Parathyroid adenoma (tissue), 2 donors: Measurements from ENCODE around the gene PACS2.

Experiments used
- H2AFZ ChIP-seq: fragments of 300-600 bp; sonication (generic); one replicate; pipeline ENCODE4 v1.7.0; 2017; ENCODE audit warnings: antibody characterized with exemption, mild to moderate bottlenecking
- H3K27ac ChIP-seq: fragments of 300-600 bp; sonication (generic); one replicate; pipeline ENCODE4 v1.7.0; 2017
- H3K27me3 ChIP-seq: fragments of 300-600 bp; sonication (generic); one replicate; pipeline ENCODE4 v1.7.0; 2017; ENCODE audit warnings: low read length; ENCODE audit not compliant: control insufficient read depth, insufficient read depth
- H3K36me3 ChIP-seq: fragments of 300-600 bp; sonication (generic); one replicate; pipeline ENCODE4 v1.7.0; 2017; ENCODE audit warnings: low read length; ENCODE audit not compliant: control insufficient read depth, insufficient read depth
- H3K4me1 ChIP-seq: fragments of 300-600 bp; sonication (generic); one replicate; pipeline ENCODE4 v1.7.0; 2017; ENCODE audit warnings: control low read depth
- H3K4me2 ChIP-seq: fragments of 300-600 bp; sonication (generic); one replicate; pipeline ENCODE4 v1.7.0; 2017; ENCODE audit warnings: low read length
- H3K4me3 ChIP-seq: fragments of 300-600 bp; sonication (generic); one replicate; pipeline ENCODE4 v1.7.0; 2017; ENCODE audit warnings: low read depth, low read length
- H3K79me2 ChIP-seq: fragments of 300-600 bp; sonication (generic); one replicate; pipeline ENCODE4 v1.7.0; 2017; ENCODE audit warnings: control low read depth
- H3K9ac ChIP-seq: fragments of 300-600 bp; sonication (generic); one replicate; pipeline ENCODE4 v1.7.0; 2017; ENCODE audit warnings: mild to moderate bottlenecking
- H3K9me3 ChIP-seq: fragments of 300-600 bp; sonication (generic); one replicate; pipeline ENCODE4 v1.7.0; 2017; ENCODE audit warnings: low read length; ENCODE audit not compliant: control insufficient read depth
- TF ChIP-seq, protein P1 (sequence below): fragments of 300-600 bp; sonication (generic); IDR thresholded peaks from one replicate; pipeline ENCODE4 v1.7.0; 2017; ENCODE audit warnings: antibody characterized with exemption, mild to moderate bottlenecking
- donor health status: primary hyperparathyroidism.

Gene PACS2

DNA sequence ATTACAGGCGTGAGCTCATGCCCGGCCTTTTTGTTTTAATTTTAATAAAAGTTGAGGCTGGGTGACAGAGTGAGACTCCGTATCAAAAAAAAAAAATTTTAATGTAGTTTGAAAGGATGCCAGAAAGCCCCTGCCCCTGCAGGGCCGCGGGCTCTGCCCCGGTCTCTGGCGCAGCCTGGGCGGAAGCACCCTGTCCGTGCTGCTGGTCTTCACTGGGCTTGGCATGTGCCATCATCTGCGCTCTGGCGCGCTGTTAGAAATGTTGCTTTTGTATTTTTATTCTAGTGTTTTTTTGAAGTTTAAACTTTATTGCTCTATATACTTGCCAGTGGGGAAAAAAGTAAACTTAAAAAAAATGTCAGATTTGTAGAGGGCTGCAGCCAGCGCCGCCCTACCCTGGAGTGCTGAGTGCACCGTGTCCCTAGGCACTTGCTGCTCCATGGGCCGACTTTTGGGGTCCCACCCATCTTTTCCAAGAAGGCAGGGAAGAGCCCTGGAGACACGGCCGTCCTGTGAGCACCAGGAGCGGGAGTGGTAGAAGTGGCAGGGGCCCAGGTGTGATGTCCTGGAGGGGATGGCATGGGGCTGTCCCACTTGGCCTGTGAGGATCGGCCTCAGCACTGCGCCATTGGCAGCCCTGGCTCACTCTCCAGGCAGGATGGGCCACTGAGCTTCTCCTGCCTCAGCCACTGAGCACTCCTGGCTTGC lies 109.1 kb downstream of the PACS2 start:
- H3K4me2 ChIP-seq, result no peak overlapping the region
- H3K9ac ChIP-seq, result no peak overlapping the region
- H3K27ac ChIP-seq, result no peak overlapping the region
- H3K36me3 ChIP-seq, result no peaks in the 10 kb centered on the region
- peaks cover 14% of the 10 kb centered on the region for H3K4me1 ChIP-seq
- TF ChIP-seq, protein P1, sequence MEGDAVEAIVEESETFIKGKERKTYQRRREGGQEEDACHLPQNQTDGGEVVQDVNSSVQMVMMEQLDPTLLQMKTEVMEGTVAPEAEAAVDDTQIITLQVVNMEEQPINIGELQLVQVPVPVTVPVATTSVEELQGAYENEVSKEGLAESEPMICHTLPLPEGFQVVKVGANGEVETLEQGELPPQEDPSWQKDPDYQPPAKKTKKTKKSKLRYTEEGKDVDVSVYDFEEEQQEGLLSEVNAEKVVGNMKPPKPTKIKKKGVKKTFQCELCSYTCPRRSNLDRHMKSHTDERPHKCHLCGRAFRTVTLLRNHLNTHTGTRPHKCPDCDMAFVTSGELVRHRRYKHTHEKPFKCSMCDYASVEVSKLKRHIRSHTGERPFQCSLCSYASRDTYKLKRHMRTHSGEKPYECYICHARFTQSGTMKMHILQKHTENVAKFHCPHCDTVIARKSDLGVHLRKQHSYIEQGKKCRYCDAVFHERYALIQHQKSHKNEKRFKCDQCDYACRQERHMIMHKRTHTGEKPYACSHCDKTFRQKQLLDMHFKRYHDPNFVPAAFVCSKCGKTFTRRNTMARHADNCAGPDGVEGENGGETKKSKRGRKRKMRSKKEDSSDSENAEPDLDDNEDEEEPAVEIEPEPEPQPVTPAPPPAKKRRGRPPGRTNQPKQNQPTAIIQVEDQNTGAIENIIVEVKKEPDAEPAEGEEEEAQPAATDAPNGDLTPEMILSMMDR, result no peak
- H3K27me3 ChIP-seq, result no peaks in the 10 kb centered on the region
- H2AFZ ChIP-seq, result no peak overlapping the region
- H3K9me3 ChIP-seq, result no peaks in the 10 kb centered on the region
- H3K4me3 ChIP-seq, result no peak overlapping the region
- peaks cover 12% of the 10 kb centered on the region for H3K79me2 ChIP-seq

GRCh38 chr14:105424861-105425260 lies 110.3 kb downstream of the PACS2 start:
- H3K9me3 ChIP-seq, result no peaks in the 10 kb centered on the region
- no peak overlapping the region for H2AFZ ChIP-seq
- H3K27me3 ChIP-seq, result no peaks in the 10 kb centered on the region
- H3K9ac ChIP-seq, result no peak overlapping the region
- peaks cover 9% of the 10 kb centered on the region for H3K4me1 ChIP-seq
- H3K4me3 ChIP-seq, result no peak overlapping the region
- no peak overlapping the region for H3K4me2 ChIP-seq
- H3K79me2 ChIP-seq, result peaks cover 12% of the 10 kb centered on the region
- no peaks in the 10 kb centered on the region for H3K36me3 ChIP-seq
- TF ChIP-seq, protein P1, result no peak
- no peak overlapping the region for H3K27ac ChIP-seq

GRCh38 chr14:105425823-105426247 lies 111.3 kb downstream of the PACS2 start:
- Histone ChIP-seq H3K4me3 (no peak overlapping the region), H3K27me3 (no peaks in the 10 kb centered on the region), H3K4me2 (no peak overlapping the region), H3K4me1 (peaks cover 9% of the 10 kb centered on the region), H3K36me3 (no peaks in the 10 kb centered on the region), H3K9me3 (no peaks in the 10 kb centered on the region), H2AFZ (no peak overlapping the region), H3K9ac (no peak overlapping the region), H3K79me2 (peaks cover 8% of the 10 kb centered on the region), H3K27ac (no peak overlapping the region)
- TF ChIP-seq, protein P1, result no peak

DNA sequence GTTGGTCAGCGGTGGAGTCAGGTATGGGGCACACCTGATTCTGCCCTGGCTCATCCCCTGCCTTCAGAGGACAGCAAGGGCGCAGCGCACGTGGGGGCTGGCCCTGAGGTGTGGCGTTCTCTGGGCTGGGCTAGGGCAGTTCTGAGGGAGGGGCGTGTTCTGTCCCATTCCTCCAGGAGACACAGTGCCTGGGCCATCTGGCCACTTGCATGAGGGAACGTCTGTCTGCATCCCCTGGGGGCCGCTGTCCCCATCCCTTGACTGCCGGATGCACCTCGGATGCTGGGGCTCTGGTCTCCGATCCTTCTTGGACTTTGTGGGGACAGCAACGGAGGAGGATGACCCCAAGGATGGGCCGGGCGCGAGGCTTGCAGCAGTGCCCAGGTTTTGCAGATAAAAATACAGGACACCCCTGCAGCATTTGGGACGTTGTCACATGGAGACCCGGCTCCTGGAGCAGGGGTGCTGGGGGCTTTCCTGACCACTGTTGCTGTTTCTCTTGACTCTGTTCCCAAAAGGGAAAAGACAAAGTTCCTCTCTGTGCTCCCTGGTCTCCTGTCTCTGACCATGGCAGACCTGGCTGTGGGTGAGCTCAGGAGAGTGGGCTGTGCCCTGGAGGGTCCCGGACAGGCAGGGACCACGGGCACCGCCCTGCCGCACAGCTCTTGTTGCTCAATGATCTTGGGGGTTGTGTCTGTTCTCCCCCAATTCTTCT lies 112.0 kb downstream of the PACS2 start:
- no peaks in the 10 kb centered on the region for H3K36me3 ChIP-seq
- H3K27me3 ChIP-seq, result no peaks in the 10 kb centered on the region
- H3K27ac ChIP-seq, result no peak overlapping the region
- H2AFZ ChIP-seq, result no peak overlapping the region
- H3K4me2 ChIP-seq, result no peak overlapping the region
- peaks cover 7% of the 10 kb centered on the region for H3K79me2 ChIP-seq
- no peak overlapping the region for H3K9ac ChIP-seq
- no peak overlapping the region for H3K4me3 ChIP-seq
- H3K4me1 ChIP-seq, result peaks cover 1% of the 10 kb centered on the region
- TF ChIP-seq, protein P1, result no peak
- no peaks in the 10 kb centered on the region for H3K9me3 ChIP-seq
